GM21390 (cell line): ENCODE measurements around the gene MRPL20.
"Not testable (repeated sequence)": the region's sequence is repeated elsewhere in the genome, so short reads cannot be mapped to it uniquely, and the experiment has no call there.

Experiments
- ATAC-seq: cut with Tn5 transposase; IDR thresholded peaks from one replicate; pipeline ENCODE4 v1.9.1; 2021; ENCODE audit not compliant: unreplicated experiment

MRPL20 gene

GRCh38 chr1:1411626-1412025, 4.5 kb upstream of the MRPL20 start:
- no peak for ATAC-seq

GRCh38 chr1:1410238-1410637, 3.1 kb upstream of the MRPL20 start:
- not testable (repeated sequence) for ATAC-seq

- peak; percentile 20 for ATAC-seq
These were observed 684 bp upstream of the MRPL20 start for GRCh38 chr1:1407636-1408318.

GRCh38 chr1:1406101-1406820, 832 bp downstream of the MRPL20 start:
- no peak for ATAC-seq

- ATAC-seq = no peak
These were observed 3.4 kb downstream of the MRPL20 start for GRCh38 chr1:1403653-1404052.

- not testable (repeated sequence) for ATAC-seq
These were observed 4.1 kb downstream of the MRPL20 start for GRCh38 chr1:1402901-1403392.

- no peak for ATAC-seq
These were observed 4.8 kb downstream of the MRPL20 start for GRCh38 chr1:1402072-1402900.

GRCh38 chr1:1401457-1402010, 5.6 kb downstream of the MRPL20 start:
- ATAC-seq = no peak

- no peak for ATAC-seq
These were observed 6.3 kb downstream of the MRPL20 start for GRCh38 chr1:1400576-1401456.

- peak; percentile 6 for ATAC-seq
These were observed 7.1 kb downstream of the MRPL20 start for GRCh38 chr1:1399872-1400575.

- peak; percentile 91 for ATAC-seq
These were observed 7.8 kb downstream of the MRPL20 start, which contains the start of gene CCNL2 for GRCh38 chr1:1399187-1399871. TSS of gene CCNL2 (minus strand) at chr1:1399335. CDS start at chr1:1399306, 29 bp downstream.

GRCh38 chr1:1398677-1399186, 8.4 kb downstream of the MRPL20 start:
- ATAC-seq = peak; percentile 19

GRCh38 chr1:1397839-1398523, 9.1 kb downstream of the MRPL20 start:
- ATAC-seq = no peak

- ATAC-seq = no peak
These were observed 11.9 kb downstream of the MRPL20 start for GRCh38 chr1:1395166-1395565.

- ATAC-seq = no peak
These were observed 13.0 kb downstream of the MRPL20 start for GRCh38 chr1:1394116-1394515.

GRCh38 chr1:1393428-1393827, 13.7 kb downstream of the MRPL20 start:
- no peak for ATAC-seq

GRCh38 chr1:1393014-1393413, 14.1 kb downstream of the MRPL20 start:
- ATAC-seq = no peak

- ATAC-seq = no peak
These were observed 15.9 kb downstream of the MRPL20 start for GRCh38 chr1:1391225-1391624.
